Testis (tissue), 3 donors: ENCODE results near the gene PDGFRA. TPM values are rescaled to one million over a fixed set of nuclear protein-coding genes. Genes with fewer than 3 reads are reported as not detected.
"Not testable (repeated sequence)": the region's sequence is repeated elsewhere in the genome, so short reads cannot be mapped to it uniquely, and the experiment has no call there.

ENCODE experiments used
- DNase-seq: peaks from one replicate; pipeline ENCODE4 v3.0.0-alpha.2; 2019
- H3K27ac ChIP-seq, 2 donors: fragments of 200-600 bp; sonication (generic); one replicate each; pipeline ENCODE4 v1.5.1; 2019
- H3K27me3 ChIP-seq: fragments of 200-600 bp; sonication (generic); one replicate; pipeline ENCODE4 v1.5.1; 2019
- H3K36me3 ChIP-seq: fragments of 200-600 bp; sonication (generic); one replicate; pipeline ENCODE4 v1.5.1; 2017; ENCODE audit warnings: low read depth; ENCODE audit errors: missing control alignments
- H3K4me1 ChIP-seq: fragments of 200-600 bp; sonication (generic); one replicate; pipeline ENCODE4 v1.5.1; 2019
- H3K4me3 ChIP-seq, 2 donors: fragments of 200-600 bp; sonication (generic); one replicate each; pipeline ENCODE4 v1.5.1; 2017 to 2019
- H3K9me3 ChIP-seq: fragments of 200-600 bp; sonication (generic); one replicate; pipeline ENCODE4 v1.5.1; 2017
- POLR2A ChIP-seq: fragments of 450-650 bp; IDR thresholded peaks from one replicate; pipeline ENCODE4 v1.6.1; 2017; ENCODE audit warnings: antibody characterized with exemption, mild to moderate bottlenecking, moderate library complexity
- WGBS, 2 donors: methylation state at CpG; one replicate each; pipeline ENCODE4 v1.1.5; 2018; 5-methylcytosine and 5-hydroxymethylcytosine counted together
- intact Hi-C: fragments of 100-400 bp; cut with DNase I; formaldehyde crosslinking; loops from one replicate; pipeline ENCODE4 v1.15.1; 2023; ENCODE audit warnings: low total_unique reads
- polyA plus RNA-seq: library from polyadenylated mRNA; stranded (reverse); fragments of 350-450 nt; fragmentation: Illumina TruSeq; extraction: RNeasy Lipid Tissue Mini Kit (QIAGEN cat#74804); gene quantifications from one replicate; pipeline ENCODE4 v1.2.3, GENCODE V29; 2014; ENCODE audit warnings: low read depth, low replicate concordance; ENCODE audit not compliant: insufficient read depth
- total RNA-seq, 2 donors: library from RNA; depleted of rRNA; stranded (reverse); fragments of >200 nt; gene quantifications; one replicate each; pipeline ENCODE4 v1.2.3, GENCODE V29; 2016
- TF ChIP-seq, protein P1 (sequence below), 3 experiments: fragments of 450-650 bp in 2 of 3; fragments of 200-600 bp in 1 of 3; sonication (generic) in 1 of 3; IDR thresholded peaks; one replicate each; pipeline ENCODE4 v1.5.1; 2016 to 2019; ENCODE audit warnings: antibody characterized with exemption in 3 of 3, mild to moderate bottlenecking in 2 of 3, moderate library complexity in 1 of 3

The PDGFRA gene
- total and polyA plus RNA-seq, 3 donors from 2014 or later: 26.2 to 86.1 (median 46.5) TPM

DNA sequence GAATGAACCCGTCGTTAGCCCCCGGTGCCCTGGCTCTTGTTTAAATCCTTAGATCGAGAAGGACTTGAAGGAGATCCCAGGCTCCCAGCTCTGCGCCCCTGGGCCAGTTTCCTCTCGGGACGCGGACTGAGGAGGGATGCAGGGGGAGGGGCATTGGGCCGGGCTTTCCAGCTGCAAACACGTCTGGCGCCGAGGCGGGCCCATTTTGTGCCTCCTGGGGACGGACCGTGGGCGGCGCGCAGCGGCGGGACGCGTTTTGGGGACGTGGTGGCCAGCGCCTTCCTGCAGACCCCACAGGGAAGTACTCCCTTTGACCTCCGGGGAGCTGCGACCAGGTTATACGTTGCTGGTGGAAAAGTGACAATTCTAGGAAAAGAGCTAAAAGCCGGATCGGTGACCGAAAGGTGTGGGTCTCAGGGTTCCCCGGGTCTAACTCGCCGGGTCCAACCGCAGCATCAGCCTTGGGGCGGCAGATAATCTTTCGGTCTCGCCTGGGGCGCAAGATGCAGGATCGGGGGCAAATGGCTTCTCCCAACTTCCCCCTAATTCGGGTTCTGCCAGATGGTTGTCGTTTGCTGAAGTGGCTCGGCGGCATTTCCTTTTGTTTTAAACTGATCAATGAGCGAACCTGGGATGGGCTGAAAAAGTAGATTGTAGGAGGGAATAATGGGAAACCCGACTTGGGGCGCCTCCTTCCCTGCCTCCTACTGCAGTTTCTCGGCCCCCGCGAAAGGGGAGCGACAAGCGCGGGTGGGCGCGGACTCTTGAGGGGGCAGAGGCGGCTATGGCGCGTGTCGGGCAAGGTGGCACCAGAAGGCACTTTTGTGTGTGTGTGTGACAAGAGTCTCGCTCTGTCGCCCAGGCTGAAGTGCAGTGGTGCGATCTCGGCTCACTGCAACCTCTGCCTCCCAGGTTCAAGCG lies 2.9 kb downstream of the PDGFRA start:
- DNase-seq: peak; percentile 59
- Histone ChIP-seq H3K36me3 (no peaks in the 10 kb centered on the region), H3K27ac (peak overlapping the region; percentile 84 to 88), H3K27me3 (no peaks in the 10 kb centered on the region), H3K9me3 (no peaks in the 10 kb centered on the region), H3K4me3 (peak overlapping the region; percentile 77 to 81), H3K4me1 (peaks cover 19% of the 10 kb centered on the region)
- 0 to 3% methylated on average over 38 to 58 of the region's 63 CpGs for WGBS, 2 donors
- TF ChIP-seq, protein P1, sequence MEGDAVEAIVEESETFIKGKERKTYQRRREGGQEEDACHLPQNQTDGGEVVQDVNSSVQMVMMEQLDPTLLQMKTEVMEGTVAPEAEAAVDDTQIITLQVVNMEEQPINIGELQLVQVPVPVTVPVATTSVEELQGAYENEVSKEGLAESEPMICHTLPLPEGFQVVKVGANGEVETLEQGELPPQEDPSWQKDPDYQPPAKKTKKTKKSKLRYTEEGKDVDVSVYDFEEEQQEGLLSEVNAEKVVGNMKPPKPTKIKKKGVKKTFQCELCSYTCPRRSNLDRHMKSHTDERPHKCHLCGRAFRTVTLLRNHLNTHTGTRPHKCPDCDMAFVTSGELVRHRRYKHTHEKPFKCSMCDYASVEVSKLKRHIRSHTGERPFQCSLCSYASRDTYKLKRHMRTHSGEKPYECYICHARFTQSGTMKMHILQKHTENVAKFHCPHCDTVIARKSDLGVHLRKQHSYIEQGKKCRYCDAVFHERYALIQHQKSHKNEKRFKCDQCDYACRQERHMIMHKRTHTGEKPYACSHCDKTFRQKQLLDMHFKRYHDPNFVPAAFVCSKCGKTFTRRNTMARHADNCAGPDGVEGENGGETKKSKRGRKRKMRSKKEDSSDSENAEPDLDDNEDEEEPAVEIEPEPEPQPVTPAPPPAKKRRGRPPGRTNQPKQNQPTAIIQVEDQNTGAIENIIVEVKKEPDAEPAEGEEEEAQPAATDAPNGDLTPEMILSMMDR (IDR thresholded peaks at IDR 0.05): no peak
- no peak for TF ChIP-seq POLR2A
- intact Hi-C loops: loop anchor here (5.0 kb wide), 1 partner anchor 865 kb away; the partner anchor contains the start of gene SCFD2

DNA sequence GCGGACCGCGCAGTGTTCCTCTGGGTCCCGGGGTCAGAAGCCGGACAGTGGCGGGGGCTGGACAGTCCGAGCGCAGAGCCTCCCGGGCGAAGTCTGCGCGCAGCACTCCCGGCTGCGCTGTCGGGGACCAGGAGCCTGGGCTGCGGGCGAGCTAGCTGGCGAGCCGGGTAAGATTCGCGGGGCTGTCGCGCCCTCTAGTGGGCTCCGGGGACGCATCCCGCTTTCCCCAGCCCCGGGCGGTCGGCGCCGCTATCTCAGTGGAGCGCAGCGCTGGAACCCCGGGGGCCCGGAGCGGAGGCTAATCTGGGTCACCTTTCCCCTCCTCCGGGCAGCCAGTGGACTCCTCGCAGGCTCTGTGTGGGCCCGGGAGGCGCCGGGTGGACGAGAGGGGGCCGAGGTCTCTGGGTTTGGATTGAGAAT lies 4.2 kb downstream of the PDGFRA start:
- Histone ChIP-seq H3K27ac (peak overlapping the region; percentile 84 to 88), H3K36me3 (no peaks in the 10 kb centered on the region), H3K4me3 (peak overlapping the region; percentile 77 to 81), H3K4me1 (peaks cover 15% of the 10 kb centered on the region), H3K27me3 (no peaks in the 10 kb centered on the region), H3K9me3 (no peaks in the 10 kb centered on the region)
- peak; percentile 88 for DNase-seq
- TF ChIP-seq, protein P1 (IDR thresholded peaks at IDR 0.05): peak; percentile 65 to 73 (median 70)
- no peak for TF ChIP-seq POLR2A
- WGBS, 2 donors: 0 to 1% methylated on average over 2 to 28 of the region's 43 CpGs
- intact Hi-C loops: loop anchor here (5.0 kb wide), 1 partner anchor 866 kb away; the partner anchor contains the start of gene SCFD2

DNA sequence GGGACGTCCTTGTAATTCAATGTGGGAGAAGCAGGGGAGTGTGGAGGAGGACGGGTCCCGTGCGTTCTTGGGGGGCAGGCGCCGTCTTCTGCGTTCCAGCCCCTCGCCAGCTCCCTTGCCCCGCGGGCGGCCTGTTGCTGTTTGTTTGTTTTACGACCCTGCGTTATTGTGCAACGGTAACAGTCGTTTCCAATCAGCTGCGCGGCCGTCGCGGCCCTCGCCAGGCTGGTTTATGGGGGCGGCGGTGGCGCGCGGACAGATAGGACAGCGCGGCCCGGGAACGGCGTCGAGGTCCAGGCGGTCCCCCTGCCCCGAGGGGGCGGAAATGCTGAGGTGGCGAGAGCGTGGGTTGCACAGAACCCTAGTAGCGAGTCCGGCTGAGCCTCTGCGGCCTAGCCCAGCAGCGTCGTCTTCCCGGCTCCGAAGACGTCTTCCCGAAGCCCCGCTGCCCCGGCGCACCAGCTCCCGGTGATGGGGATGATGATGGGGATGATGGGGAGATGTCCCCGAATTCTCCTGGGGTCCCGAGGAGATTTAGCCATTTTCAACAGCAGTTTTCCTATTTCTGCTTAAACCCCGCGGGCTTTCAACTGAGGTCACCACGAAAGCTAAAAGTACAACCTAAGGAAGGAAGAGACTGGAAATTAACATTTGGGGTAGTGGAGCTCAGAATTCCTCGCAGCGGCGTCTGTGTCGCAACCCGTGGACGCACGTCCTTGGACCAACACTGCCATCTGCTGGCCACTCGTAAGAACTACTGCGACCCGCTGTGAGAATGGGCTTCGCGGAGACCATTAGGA lies 4.8 kb downstream of the PDGFRA start:
- no peaks in the 10 kb centered on the region for H3K27me3 ChIP-seq
- peak overlapping the region; percentile 77 to 81 for H3K4me3 ChIP-seq
- peak overlapping the region; percentile 84 to 88 for H3K27ac ChIP-seq
- peaks cover 15% of the 10 kb centered on the region for H3K4me1 ChIP-seq
- TF ChIP-seq, protein P1 (IDR thresholded peaks at IDR 0.05): peak; percentile 93 to 96 (median 95)
- TF ChIP-seq POLR2A: no peak
- intact Hi-C loops: loop anchor here (5.0 kb wide), 1 partner anchor 867 kb away; the partner anchor contains the start of gene SCFD2
- H3K9me3 ChIP-seq: no peaks in the 10 kb centered on the region
- peak; percentile 88 for DNase-seq
- WGBS, 2 donors: 0 to 1% methylated on average over 22 to 60 of the region's 67 CpGs
- no peaks in the 10 kb centered on the region for H3K36me3 ChIP-seq

DNA sequence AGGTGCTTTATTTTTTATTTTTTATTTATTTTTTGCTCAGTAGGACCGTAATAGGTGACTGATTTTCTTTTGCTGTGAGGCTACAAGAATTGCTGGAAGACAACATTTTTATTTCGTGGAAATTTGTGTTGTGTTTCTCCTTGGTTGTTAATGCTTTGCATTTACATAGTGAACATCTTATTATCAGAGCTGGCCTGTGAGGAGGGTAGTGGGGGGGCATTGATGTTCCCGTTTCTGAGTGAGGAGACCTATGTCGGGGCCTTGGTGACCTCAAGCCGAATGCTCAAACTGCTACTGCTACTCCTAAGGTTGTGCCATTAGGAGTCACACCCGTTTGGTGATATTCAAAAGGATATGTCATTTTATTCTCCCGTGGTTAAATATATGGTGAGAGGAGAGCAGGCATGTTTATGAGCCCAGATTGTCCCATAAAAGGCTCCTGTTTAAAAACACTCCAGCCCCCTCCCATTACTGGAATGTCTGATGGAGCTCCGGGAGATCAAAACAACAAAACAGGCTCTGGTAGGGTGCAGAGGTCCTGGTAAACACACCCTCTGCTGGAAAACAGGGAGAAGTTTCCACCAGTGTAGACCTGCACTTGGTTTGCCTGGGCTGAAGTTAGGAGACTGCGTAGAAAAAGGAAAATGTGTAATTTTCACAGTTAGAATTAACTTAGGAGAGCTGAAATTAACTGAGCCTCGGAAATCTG lies 5.6 kb downstream of the PDGFRA start:
- Histone ChIP-seq H3K4me1 (peaks cover 15% of the 10 kb centered on the region), H3K36me3 (no peaks in the 10 kb centered on the region), H3K27me3 (no peaks in the 10 kb centered on the region), H3K9me3 (no peaks in the 10 kb centered on the region), H3K27ac (peak overlapping the region in 1 of 2 donors; percentile 88), H3K4me3 (peak overlapping the region; percentile 77 to 81)
- intact Hi-C loops: loop anchor here (5.0 kb wide), 1 partner anchor 867 kb away; the partner anchor contains the start of gene SCFD2
- no peak for DNase-seq
- no peak for TF ChIP-seq POLR2A
- TF ChIP-seq, protein P1 (IDR thresholded peaks at IDR 0.05): no peak
- WGBS, 2 donors: 9 to 12% methylated on average over 10 of the region's 10 CpGs

DNA sequence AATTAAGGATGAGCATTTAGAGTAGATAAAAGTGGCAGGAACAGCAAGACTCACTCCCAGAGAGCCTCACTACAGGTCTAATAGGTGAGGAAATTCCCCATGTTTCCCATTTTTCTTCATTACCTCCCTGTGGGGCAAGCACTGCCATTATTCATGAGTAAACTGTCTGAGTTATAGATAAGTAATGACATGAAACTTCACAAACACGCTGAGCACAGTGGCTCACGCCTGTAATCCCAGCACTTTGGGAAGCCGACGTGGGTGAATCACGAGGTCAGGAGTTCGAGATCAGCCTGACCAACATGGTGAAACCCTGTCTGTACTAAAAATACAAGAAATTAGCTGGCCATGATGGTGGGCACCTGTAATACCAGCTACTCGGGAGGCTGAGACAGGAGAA lies 7.2 kb downstream of the PDGFRA start:
- H3K36me3 ChIP-seq, H3K9me3 ChIP-seq, H3K4me3 ChIP-seq, H3K27me3 ChIP-seq, H3K27ac ChIP-seq, DNase-seq, intact Hi-C loops: not testable (repeated sequence)
- peaks cover 15% of the 10 kb centered on the region for H3K4me1 ChIP-seq
- 73 to 74% methylated on average over 7 of the region's 7 CpGs for WGBS, 2 donors
